Naive B cell (primary cell): ENCODE results near the gene SLC16A1. TPM values are rescaled to one million over a fixed set of nuclear protein-coding genes. Genes with fewer than 3 reads are reported as not detected.
A peak's percentile ranks its signal among the peaks of the same experiment; 100 is the strongest.
"Not testable (repeated sequence)": the region's sequence is repeated elsewhere in the genome, so short reads cannot be mapped to it uniquely, and the experiment has no call there.

ENCODE experiments used
- ATAC-seq, 2 donors: fragments of 150-1000 bp; cut with Tn5 transposase; 2 replicates each; pipeline ENCODE4 v1.10.0; 2021; ENCODE audit warnings: low read depth in 2 of 2, mild to moderate bottlenecking in 2 of 2, moderate library complexity in 2 of 2
- DNase-seq: peaks from one replicate; pipeline ENCODE4 v3.0.0; 2022
- H3K27ac Mint-ChIP-seq, 6 donors: one replicate each; pipeline ENCODE4 v1.8.0; 2020 to 2022; ENCODE audit warnings: mild to moderate bottlenecking in 6 of 6, mixed read lengths in 6 of 6, moderate library complexity in 5 of 6, inconsistent platforms in 2 of 6
- H3K27me3 Mint-ChIP-seq, 3 donors: one replicate each; pipeline ENCODE4 v1.8.0; 2021 to 2022; ENCODE audit warnings: mixed read lengths in 3 of 3, mild to moderate bottlenecking in 1 of 3
- H3K36me3 Mint-ChIP-seq, 2 donors: one replicate each; pipeline ENCODE4 v1.8.0; 2020 to 2022; ENCODE audit warnings: mixed read lengths in 2 of 2, inconsistent platforms in 1 of 2, mild to moderate bottlenecking in 1 of 2
- H3K4me1 Mint-ChIP-seq, 3 donors: one replicate each; pipeline ENCODE4 v1.8.0; 2020 to 2022; ENCODE audit warnings: mixed read lengths in 3 of 3, inconsistent platforms in 1 of 3, mild to moderate bottlenecking in 1 of 3, moderate library complexity in 1 of 3
- H3K4me3 Mint-ChIP-seq, 8 donors: one replicate each; pipeline ENCODE4 v1.8.0; 2020 to 2022; ENCODE audit warnings: mild to moderate bottlenecking in 8 of 8, mixed read lengths in 8 of 8, moderate library complexity in 8 of 8, inconsistent platforms in 2 of 8
- H3K9me3 Mint-ChIP-seq, 7 donors: one replicate each; pipeline ENCODE4 v1.8.0; 2020 to 2022; ENCODE audit warnings: mixed read lengths in 7 of 7, mild to moderate bottlenecking in 5 of 7, inconsistent platforms in 2 of 7, moderate library complexity in 1 of 7
- polyA plus RNA-seq, 6 donors: library from polyadenylated mRNA; unstranded; fragments of 300-500 nt; fragmentation: Illumina TruSeq; gene quantifications; one replicate each; pipeline ENCODE4 v1.2.3, GENCODE V29; 2021; ENCODE audit warnings: low read depth in 6 of 6

SLC16A1 gene, protein sequence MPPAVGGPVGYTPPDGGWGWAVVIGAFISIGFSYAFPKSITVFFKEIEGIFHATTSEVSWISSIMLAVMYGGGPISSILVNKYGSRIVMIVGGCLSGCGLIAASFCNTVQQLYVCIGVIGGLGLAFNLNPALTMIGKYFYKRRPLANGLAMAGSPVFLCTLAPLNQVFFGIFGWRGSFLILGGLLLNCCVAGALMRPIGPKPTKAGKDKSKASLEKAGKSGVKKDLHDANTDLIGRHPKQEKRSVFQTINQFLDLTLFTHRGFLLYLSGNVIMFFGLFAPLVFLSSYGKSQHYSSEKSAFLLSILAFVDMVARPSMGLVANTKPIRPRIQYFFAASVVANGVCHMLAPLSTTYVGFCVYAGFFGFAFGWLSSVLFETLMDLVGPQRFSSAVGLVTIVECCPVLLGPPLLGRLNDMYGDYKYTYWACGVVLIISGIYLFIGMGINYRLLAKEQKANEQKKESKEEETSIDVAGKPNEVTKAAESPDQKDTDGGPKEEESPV
- polyA plus RNA-seq, result 1 to 10 TPM; 3.3 to 6.9 (median 5.4) TPM

- ATAC-seq (peak; percentile 81 to 83), DNase-seq (peak; percentile 91)
- H3K27me3 Mint-ChIP-seq, result no peaks in the 10 kb centered on the region
- H3K4me1 Mint-ChIP-seq, result peaks cover 23 to 42% (median 38%) of the 10 kb centered on the region in 3 donors
- H3K9me3 Mint-ChIP-seq, result peaks cover 0 to 2% (median 0%) of the 10 kb centered on the region in 7 donors
- peak within 1 kb of the TSS; percentile 94 to 100 (median 99) for H3K4me3 Mint-ChIP-seq
- peak within 1 kb of the TSS; percentile 98 to 99 (median 98) for H3K27ac Mint-ChIP-seq
- peaks cover 0 to 2% of the 10 kb centered on the region in 2 donors for H3K36me3 Mint-ChIP-seq
Observed at GRCh38 chr1:112955773-112956543, at the start of gene SLC16A1. Gene SLC16A1 (minus strand): TSS chr1:112956196. CDS start chr1:112929308, 26,888 bp downstream.

DNA sequence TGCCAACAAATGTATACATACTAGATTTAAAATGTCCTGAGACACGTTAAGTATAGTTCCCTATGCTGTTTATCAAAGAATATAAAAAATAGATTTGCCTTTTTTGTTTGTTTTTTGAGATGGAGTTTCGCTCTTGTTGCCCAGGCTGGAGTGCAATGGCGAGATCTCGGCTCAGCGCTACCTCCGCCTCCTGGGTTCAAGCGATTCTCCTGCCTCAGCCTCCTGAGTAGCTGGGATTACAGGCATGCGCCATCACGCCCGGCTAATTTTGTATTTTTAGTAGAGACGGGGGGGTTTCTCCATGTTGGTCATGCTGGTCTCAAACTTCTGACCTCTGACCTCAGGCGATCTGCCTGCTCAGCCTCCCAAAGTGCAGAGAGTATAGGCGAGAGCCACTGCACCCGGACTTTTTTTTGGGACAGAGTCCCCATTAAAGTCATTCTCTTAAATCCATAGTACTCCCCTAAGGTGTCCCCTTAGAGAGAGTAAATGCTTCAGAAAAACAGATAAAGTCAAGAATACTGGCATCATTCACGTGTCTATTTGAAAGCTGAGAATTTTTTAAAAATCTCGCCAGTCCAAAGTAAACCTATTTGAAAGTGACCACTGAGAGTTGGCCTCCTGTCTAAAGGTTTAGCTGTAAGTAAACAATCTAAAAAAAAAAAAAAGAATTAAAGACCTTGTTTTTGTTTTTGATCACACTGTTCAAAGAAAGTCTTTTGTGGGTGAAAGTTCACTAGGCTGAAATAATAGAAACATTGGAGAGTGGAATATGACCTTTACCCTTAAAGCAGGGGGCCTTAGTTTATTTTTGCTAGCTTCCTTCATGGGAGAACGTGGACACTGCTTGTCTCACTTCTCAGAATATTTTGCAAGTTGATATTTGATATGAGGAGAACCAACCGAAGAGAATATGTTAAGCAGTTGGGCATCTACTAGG is 48.0 kb upstream of the SLC16A1 start:
- DNase-seq (no peak), ATAC-seq (no peak)
- Mint-ChIP-seq H3K4me3 (no peak overlapping the region), H3K9me3 (no peaks in the 10 kb centered on the region), H3K27ac (no peak overlapping the region), H3K36me3 (peaks cover 6 to 24% of the 10 kb centered on the region in 2 donors), H3K4me1 (no peaks in the 10 kb centered on the region), H3K27me3 (no peaks in the 10 kb centered on the region)

- no peaks in the 10 kb centered on the region for H3K9me3 Mint-ChIP-seq
- DNase-seq (no peak), ATAC-seq (no peak)
- no peak overlapping the region for H3K27ac Mint-ChIP-seq
- no peaks in the 10 kb centered on the region for H3K4me1 Mint-ChIP-seq
- peaks cover 0 to 25% of the 10 kb centered on the region in 2 donors for H3K36me3 Mint-ChIP-seq
- H3K27me3 Mint-ChIP-seq, result no peaks in the 10 kb centered on the region
- H3K4me3 Mint-ChIP-seq, result no peak overlapping the region
Observed at GRCh38 chr1:113002297-113002696, 46.3 kb upstream of the SLC16A1 start.

DNA sequence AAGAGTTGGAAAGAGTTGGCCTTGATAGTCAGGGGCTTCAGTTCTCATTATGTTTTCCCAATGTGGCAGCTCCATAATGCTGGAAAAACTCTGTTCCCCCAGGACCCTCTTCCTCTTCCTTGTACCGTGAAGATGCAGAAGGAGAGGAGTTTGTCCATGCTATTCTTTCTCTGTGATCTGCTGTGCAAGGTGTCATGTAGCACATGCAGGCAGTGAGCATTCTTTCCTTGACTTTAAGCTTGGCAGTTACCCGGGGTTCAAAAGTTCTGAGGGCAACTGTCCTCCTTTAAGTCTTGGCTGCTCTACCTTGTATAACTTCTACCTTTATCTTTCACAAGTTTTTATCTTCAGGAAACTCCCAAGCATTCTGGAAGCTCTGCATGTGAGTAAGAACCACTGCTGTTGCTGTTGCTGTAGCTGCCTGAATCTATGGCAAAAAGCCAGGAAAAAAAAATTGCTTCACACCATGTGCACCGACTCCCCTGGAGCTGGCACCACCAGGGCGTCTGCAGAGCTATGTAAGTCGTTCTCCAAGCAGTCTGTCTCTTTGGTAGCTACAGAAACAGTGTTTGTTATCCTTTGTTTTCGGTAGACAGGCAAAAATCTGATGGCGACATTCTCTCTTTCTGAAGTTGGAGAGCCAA is 42.7 kb upstream of the SLC16A1 start:
- ATAC-seq, result no peak
- no peak for DNase-seq
- peaks cover 0 to 4% (median 0%) of the 10 kb centered on the region in 3 donors for H3K4me1 Mint-ChIP-seq
- H3K36me3 Mint-ChIP-seq, result peaks cover 8 to 22% of the 10 kb centered on the region in 2 donors
- H3K27ac Mint-ChIP-seq, result peak overlapping the region in 1 of 6 donors; percentile 32
- no peaks in the 10 kb centered on the region for H3K9me3 Mint-ChIP-seq
- H3K4me3 Mint-ChIP-seq, result no peak overlapping the region
- no peaks in the 10 kb centered on the region for H3K27me3 Mint-ChIP-seq

- Mint-ChIP-seq H3K27me3 (no peaks in the 10 kb centered on the region), H3K27ac (peak overlapping the region in 1 of 6 donors; percentile 50), H3K4me3 (no peak overlapping the region), H3K9me3 (no peaks in the 10 kb centered on the region), H3K36me3 (peaks cover 8 to 22% of the 10 kb centered on the region in 2 donors), H3K4me1 (peaks cover 0 to 4% (median 0%) of the 10 kb centered on the region in 3 donors)
- DNase-seq (no peak), ATAC-seq (no peak)
Observed at GRCh38 chr1:112997781-112998180, 41.8 kb upstream of the SLC16A1 start.

DNA sequence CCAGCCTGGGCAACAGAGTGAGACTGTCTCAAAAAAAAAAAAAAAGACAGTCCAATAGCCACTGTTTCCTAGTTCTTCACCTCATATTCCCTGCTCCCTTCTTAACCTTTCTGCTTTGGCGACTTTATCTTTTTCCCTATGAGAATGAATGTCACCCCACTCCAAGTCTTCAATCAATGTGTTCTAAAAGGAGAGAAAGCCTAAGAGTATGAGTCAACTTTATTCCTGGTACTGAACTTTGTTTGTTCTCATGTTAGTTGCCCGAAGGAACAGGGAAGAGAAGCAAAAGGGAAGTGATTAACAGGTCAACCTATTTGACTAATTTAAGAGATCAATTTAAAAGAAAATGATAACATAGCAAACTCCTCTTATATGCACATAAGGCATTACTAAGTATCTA is 39.9 kb upstream of the SLC16A1 start:
- Mint-ChIP-seq H3K27me3 (no peaks in the 10 kb centered on the region), H3K27ac (peak overlapping the region in 1 of 6 donors; percentile 15), H3K9me3 (no peaks in the 10 kb centered on the region), H3K36me3 (peaks cover 8 to 16% of the 10 kb centered on the region in 2 donors), H3K4me3 (no peak overlapping the region), H3K4me1 (peaks cover 0 to 4% (median 0%) of the 10 kb centered on the region in 3 donors)
- ATAC-seq, result no peak
- no peak for DNase-seq

DNA sequence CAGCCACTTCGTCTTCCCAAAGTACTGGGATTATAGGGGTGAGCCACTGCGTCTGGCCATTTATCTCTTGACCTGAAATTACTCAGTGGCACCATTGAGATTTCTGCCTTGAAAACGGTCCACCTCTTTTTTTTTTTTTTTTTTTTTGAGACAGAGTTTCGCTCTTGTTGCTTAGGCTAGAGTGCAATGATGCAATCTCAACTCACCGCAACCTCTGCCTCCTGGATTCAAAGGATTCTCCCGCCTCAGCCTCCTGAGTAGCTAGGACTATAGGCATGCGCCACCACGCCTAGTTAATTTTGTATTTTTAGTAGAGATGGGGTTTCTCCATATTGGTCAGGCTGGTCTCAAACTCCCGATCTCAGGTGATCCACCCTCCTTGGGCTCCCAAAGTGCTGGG is 39.0 kb upstream of the SLC16A1 start:
- not testable (repeated sequence) for H3K9me3 Mint-ChIP-seq, ATAC-seq, H3K27ac Mint-ChIP-seq, H3K27me3 Mint-ChIP-seq, H3K4me1 Mint-ChIP-seq, DNase-seq
- Mint-ChIP-seq H3K36me3 (peaks cover 8 to 11% of the 10 kb centered on the region in 2 donors), H3K4me3 (peak overlapping the region in 1 of 8 donors; percentile 17)

GRCh38 chr1:112992780-112993179 is 36.8 kb upstream of the SLC16A1 start:
- Mint-ChIP-seq H3K36me3 (peaks cover 6 to 8% of the 10 kb centered on the region in 2 donors), H3K27me3 (no peaks in the 10 kb centered on the region), H3K9me3 (no peaks in the 10 kb centered on the region), H3K27ac (peak overlapping the region in 1 of 6 donors; percentile 64), H3K4me3 (no peak overlapping the region), H3K4me1 (peaks cover 0 to 4% (median 0%) of the 10 kb centered on the region in 3 donors)
- DNase-seq (no peak), ATAC-seq (no peak)

- peak overlapping the region in 1 of 6 donors; percentile 39 for H3K27ac Mint-ChIP-seq
- no peaks in the 10 kb centered on the region for H3K9me3 Mint-ChIP-seq
- H3K4me3 Mint-ChIP-seq, result no peak overlapping the region
- no peaks in the 10 kb centered on the region for H3K27me3 Mint-ChIP-seq
- H3K36me3 Mint-ChIP-seq, result peaks cover 0 to 8% of the 10 kb centered on the region in 2 donors
- no peak for DNase-seq
- no peak for ATAC-seq
- peaks cover 0 to 4% (median 0%) of the 10 kb centered on the region in 3 donors for H3K4me1 Mint-ChIP-seq
Observed at GRCh38 chr1:112991402-112992120, 35.6 kb upstream of the SLC16A1 start.

- no peak for DNase-seq
- no peak overlapping the region for H3K4me3 Mint-ChIP-seq
- no peaks in the 10 kb centered on the region for H3K9me3 Mint-ChIP-seq
- no peaks in the 10 kb centered on the region for H3K27me3 Mint-ChIP-seq
- H3K36me3 Mint-ChIP-seq, result no peaks in the 10 kb centered on the region
- H3K27ac Mint-ChIP-seq, result no peak overlapping the region
- no peaks in the 10 kb centered on the region for H3K4me1 Mint-ChIP-seq
- ATAC-seq, result no peak
Observed at GRCh38 chr1:112990271-112990670, 34.3 kb upstream of the SLC16A1 start.

- no peaks in the 10 kb centered on the region for H3K36me3 Mint-ChIP-seq
- ATAC-seq, result no peak
- H3K27me3 Mint-ChIP-seq, result no peaks in the 10 kb centered on the region
- DNase-seq, result no peak
- H3K4me1 Mint-ChIP-seq, result peaks cover 9 to 12% (median 10%) of the 10 kb centered on the region in 3 donors
- no peak overlapping the region for H3K27ac Mint-ChIP-seq
- H3K9me3 Mint-ChIP-seq, result no peaks in the 10 kb centered on the region
- no peak overlapping the region for H3K4me3 Mint-ChIP-seq
Observed at GRCh38 chr1:112988367-112988766, 32.4 kb upstream of the SLC16A1 start.

GRCh38 chr1:112985123-112985522 is 29.1 kb upstream of the SLC16A1 start:
- H3K27ac Mint-ChIP-seq, result peak overlapping the region in 1 of 6 donors; percentile 24
- no peaks in the 10 kb centered on the region for H3K36me3 Mint-ChIP-seq
- H3K4me1 Mint-ChIP-seq, result peaks cover 16 to 26% (median 19%) of the 10 kb centered on the region in 3 donors

More at GRCh38 chr1:112985123-112985522, 29.1 kb upstream of the SLC16A1 start:
- ATAC-seq, result no peak
- Mint-ChIP-seq H3K4me3 (no peak overlapping the region), H3K27me3 (no peaks in the 10 kb centered on the region), H3K9me3 (no peaks in the 10 kb centered on the region)
- DNase-seq, result no peak
